Naive B cell (primary cell): ENCODE data around the gene PSMD2. TPM values are rescaled to one million over a fixed set of nuclear protein-coding genes. Genes with fewer than 3 reads are reported as not detected.
A peak's percentile ranks its signal among the peaks of the same experiment; 100 is the strongest.
"Not testable (repeated sequence)": the region's sequence is repeated elsewhere in the genome, so short reads cannot be mapped to it uniquely, and the experiment has no call there.

Experiments
- ATAC-seq, 2 donors: fragments of 150-1000 bp; cut with Tn5 transposase; 2 replicates each; pipeline ENCODE4 v1.10.0; 2021; ENCODE audit warnings: low read depth in 2 of 2, mild to moderate bottlenecking in 2 of 2, moderate library complexity in 2 of 2
- DNase-seq: peaks from one replicate; pipeline ENCODE4 v3.0.0; 2022
- H3K27ac Mint-ChIP-seq, 6 donors: one replicate each; pipeline ENCODE4 v1.8.0; 2020 to 2022; ENCODE audit warnings: mild to moderate bottlenecking in 6 of 6, mixed read lengths in 6 of 6, moderate library complexity in 5 of 6, inconsistent platforms in 2 of 6
- H3K27me3 Mint-ChIP-seq, 3 donors: one replicate each; pipeline ENCODE4 v1.8.0; 2021 to 2022; ENCODE audit warnings: mixed read lengths in 3 of 3, mild to moderate bottlenecking in 1 of 3
- H3K36me3 Mint-ChIP-seq, 2 donors: one replicate each; pipeline ENCODE4 v1.8.0; 2020 to 2022; ENCODE audit warnings: mixed read lengths in 2 of 2, inconsistent platforms in 1 of 2, mild to moderate bottlenecking in 1 of 2
- H3K4me1 Mint-ChIP-seq, 3 donors: one replicate each; pipeline ENCODE4 v1.8.0; 2020 to 2022; ENCODE audit warnings: mixed read lengths in 3 of 3, inconsistent platforms in 1 of 3, mild to moderate bottlenecking in 1 of 3, moderate library complexity in 1 of 3
- H3K4me3 Mint-ChIP-seq, 8 donors: one replicate each; pipeline ENCODE4 v1.8.0; 2020 to 2022; ENCODE audit warnings: mild to moderate bottlenecking in 8 of 8, mixed read lengths in 8 of 8, moderate library complexity in 8 of 8, inconsistent platforms in 2 of 8
- H3K9me3 Mint-ChIP-seq, 7 donors: one replicate each; pipeline ENCODE4 v1.8.0; 2020 to 2022; ENCODE audit warnings: mixed read lengths in 7 of 7, mild to moderate bottlenecking in 5 of 7, inconsistent platforms in 2 of 7, moderate library complexity in 1 of 7
- polyA plus RNA-seq, 6 donors: library from polyadenylated mRNA; unstranded; fragments of 300-500 nt; fragmentation: Illumina TruSeq; gene quantifications; one replicate each; pipeline ENCODE4 v1.2.3, GENCODE V29; 2021; ENCODE audit warnings: low read depth in 6 of 6

The PSMD2 gene
- polyA plus RNA-seq, 6 donors from 2014 or later: 144 to 190 (median 160) TPM

DNA sequence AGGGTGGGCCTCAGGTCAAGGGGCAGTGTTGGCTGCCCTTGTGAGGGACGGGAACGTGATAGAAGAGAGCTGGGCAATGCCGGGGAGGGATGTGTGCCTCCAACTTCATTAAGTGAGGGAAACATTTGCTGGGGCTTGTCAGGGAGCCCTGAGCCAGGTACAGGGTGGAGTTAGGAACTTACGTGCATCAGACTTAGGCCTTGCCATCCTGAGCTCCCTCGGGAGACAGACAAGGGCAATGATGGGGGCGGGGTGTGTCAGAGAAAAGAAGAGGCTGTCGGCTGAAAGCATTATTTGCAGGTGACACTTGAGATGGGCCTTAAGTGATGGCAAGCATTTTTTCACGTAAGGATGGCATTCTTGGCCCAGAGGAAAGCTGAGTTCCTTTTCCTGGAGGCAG is 40.0 kb downstream of the PSMD2 start:
- no peaks in the 10 kb centered on the region for H3K9me3 Mint-ChIP-seq
- H3K27ac Mint-ChIP-seq: peak overlapping the region in 2 of 6 donors; percentile 6 to 57
- peaks cover 0 to 6% of the 10 kb centered on the region in 2 donors for H3K36me3 Mint-ChIP-seq
- ATAC-seq (no peak), DNase-seq (no peak)
- H3K27me3 Mint-ChIP-seq: peaks cover 0 to 18% (median 0%) of the 10 kb centered on the region in 3 donors
- H3K4me1 Mint-ChIP-seq: peaks cover 18 to 32% (median 26%) of the 10 kb centered on the region in 3 donors
- peak overlapping the region in 2 of 8 donors; percentile 48 to 69 for H3K4me3 Mint-ChIP-seq

DNA sequence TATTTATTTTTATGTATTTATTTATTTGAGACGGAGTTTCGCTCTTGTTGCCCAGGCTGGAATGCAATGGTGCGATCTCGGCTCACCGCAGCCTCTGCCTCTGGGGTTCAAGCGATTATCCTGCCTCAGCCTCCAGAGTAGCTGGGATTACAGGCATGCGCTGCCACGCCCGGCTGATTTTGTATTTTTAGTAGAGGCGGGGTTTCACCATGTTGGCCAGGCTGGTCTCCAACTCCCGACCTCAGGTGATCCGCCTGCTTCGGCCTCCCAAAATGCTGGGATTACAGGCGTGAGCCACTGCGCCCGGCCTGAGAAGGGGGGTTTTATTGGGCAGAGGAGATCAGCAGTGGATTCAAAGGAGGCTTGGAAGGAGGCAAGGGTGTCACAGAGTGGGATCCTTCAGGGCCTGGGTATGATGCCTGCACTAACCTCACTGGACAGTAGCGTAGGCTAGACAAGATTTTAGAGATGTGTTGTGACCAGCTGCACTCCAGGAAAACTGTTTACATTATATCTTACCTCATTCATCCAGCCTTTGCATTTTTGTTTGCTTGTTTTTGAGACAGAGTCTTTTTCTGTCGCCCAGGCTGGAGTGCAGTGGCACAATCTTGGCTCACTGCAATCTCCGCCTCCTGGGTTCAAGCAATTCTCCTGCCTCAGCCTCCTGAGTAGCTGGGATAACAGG is 40.6 kb downstream of the PSMD2 start:
- Mint-ChIP-seq H3K4me3 (peak overlapping the region in 1 of 8 donors; percentile 42), H3K27me3 (peaks cover 0 to 18% (median 0%) of the 10 kb centered on the region in 3 donors), H3K4me1 (peaks cover 18 to 30% (median 26%) of the 10 kb centered on the region in 3 donors)
- H3K27ac Mint-ChIP-seq, DNase-seq, ATAC-seq, H3K36me3 Mint-ChIP-seq, H3K9me3 Mint-ChIP-seq: not testable (repeated sequence)

DNA sequence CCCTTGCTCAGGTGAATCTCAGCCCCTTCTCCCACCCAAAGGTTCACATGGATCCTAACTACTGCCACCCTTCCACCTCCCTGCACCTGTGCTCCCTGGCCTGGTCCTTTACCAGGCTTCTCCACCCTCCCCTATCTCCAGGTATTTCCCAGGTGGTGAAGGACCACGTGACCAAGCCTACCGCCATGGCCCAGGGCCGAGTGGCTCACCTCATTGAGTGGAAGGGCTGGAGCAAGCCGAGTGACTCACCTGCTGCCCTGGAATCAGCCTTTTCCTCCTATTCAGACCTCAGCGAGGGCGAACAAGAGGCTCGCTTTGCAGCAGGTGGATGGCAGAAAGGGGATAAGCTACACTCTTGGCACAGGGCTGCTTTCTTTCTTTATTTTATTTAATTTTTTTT is 42.9 kb downstream of the PSMD2 start:
- no peak overlapping the region for H3K4me3 Mint-ChIP-seq
- H3K27ac Mint-ChIP-seq: no peak overlapping the region
- DNase-seq (no peak), ATAC-seq (no peak)
- peaks cover 15 to 18% (median 17%) of the 10 kb centered on the region in 3 donors for H3K4me1 Mint-ChIP-seq
- H3K27me3 Mint-ChIP-seq: peaks cover 0 to 18% (median 0%) of the 10 kb centered on the region in 3 donors
- H3K36me3 Mint-ChIP-seq: peaks cover 0 to 6% of the 10 kb centered on the region in 2 donors
- H3K9me3 Mint-ChIP-seq: no peaks in the 10 kb centered on the region

DNA sequence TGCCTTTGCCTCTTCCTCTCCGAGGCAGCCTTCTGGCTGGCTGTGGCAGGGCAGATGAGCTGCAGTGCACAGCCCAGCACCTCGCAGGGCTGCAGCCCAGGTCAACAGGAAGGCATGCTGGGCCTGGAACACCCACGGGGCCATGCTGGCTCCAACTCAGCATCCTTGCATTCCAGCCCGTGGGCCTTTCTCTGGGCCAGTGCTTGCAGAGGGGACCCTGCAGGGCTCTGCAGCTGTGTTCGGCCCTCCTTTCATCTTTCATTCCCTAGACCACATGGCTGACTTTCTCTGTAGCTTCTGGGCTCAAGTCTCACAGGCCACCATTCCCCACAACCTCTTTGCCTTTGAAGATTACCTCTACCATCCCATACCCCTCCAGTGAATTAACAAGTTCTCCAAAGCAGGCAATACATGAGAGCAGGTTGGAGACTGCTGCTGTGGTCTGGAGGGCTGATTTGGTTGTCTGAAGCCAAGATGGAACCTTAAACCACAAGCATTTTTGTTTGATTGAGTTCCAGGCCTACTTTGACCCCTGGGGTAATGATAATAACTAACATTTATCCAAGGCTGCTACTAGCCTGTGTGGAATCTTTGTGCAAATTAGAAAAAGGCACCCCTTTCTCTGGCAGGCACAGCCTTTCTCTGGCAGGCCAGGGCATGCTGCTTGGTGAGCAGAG is 44.3 kb downstream of the PSMD2 start:
- Mint-ChIP-seq H3K4me1 (peaks cover 5 to 7% (median 6%) of the 10 kb centered on the region in 3 donors), H3K9me3 (no peaks in the 10 kb centered on the region), H3K27me3 (peaks cover 0 to 5% (median 0%) of the 10 kb centered on the region in 3 donors), H3K4me3 (no peak overlapping the region), H3K36me3 (peaks cover 0 to 6% of the 10 kb centered on the region in 2 donors), H3K27ac (peak overlapping the region in 1 of 6 donors; percentile 26)
- DNase-seq (no peak), ATAC-seq (no peak)

DNA sequence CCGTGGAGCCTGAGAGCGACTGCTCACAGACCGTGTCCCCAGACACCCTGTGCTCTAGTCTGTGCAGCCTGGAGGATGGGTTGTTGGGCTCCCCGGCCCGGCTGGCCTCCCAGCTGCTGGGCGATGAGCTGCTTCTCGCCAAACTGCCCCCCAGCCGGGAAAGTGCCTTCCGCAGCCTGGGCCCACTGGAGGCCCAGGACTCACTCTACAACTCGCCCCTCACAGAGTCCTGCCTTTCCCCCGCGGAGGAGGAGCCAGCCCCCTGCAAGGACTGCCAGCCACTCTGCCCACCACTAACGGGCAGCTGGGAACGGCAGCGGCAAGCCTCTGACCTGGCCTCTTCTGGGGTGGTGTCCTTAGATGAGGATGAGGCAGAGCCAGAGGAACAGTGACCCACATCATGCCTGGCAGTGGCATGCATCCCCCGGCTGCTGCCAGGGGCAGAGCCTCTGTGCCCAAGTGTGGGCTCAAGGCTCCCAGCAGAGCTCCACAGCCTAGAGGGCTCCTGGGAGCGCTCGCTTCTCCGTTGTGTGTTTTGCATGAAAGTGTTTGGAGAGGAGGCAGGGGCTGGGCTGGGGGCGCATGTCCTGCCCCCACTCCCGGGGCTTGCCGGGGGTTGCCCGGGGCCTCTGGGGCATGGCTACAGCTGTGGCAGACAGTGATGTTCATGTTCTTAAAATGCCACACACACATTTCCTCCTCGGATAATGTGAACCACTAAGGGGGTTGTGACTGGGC is 45.7 kb downstream of the PSMD2 start:
- no peak for ATAC-seq

DNA sequence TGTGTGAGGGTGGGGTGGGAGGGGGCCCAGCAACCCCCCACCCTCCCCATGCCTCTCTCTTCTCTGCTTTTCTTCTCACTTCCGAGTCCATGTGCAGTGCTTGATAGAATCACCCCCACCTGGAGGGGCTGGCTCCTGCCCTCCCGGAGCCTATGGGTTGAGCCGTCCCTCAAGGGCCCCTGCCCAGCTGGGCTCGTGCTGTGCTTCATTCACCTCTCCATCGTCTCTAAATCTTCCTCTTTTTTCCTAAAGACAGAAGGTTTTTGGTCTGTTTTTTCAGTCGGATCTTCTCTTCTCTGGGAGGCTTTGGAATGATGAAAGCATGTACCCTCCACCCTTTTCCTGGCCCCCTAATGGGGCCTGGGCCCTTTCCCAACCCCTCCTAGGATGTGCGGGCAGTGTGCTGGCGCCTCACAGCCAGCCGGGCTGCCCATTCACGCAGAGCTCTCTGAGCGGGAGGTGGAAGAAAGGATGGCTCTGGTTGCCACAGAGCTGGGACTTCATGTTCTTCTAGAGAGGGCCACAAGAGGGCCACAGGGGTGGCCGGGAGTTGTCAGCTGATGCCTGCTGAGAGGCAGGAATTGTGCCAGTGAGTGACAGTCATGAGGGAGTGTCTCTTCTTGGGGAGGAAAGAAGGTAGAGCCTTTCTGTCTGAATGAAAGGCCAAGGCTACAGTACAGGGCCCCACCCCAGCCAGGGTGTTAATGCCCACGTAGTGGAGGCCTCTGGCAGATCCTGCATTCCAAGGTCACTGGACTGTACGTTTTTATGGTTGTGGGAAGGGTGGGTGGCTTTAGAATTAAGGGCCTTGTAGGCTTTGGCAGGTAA is 46.5 kb downstream of the PSMD2 start:
- peaks cover 0 to 7% (median 1%) of the 10 kb centered on the region in 3 donors for H3K4me1 Mint-ChIP-seq
- no peak overlapping the region for H3K4me3 Mint-ChIP-seq
- ATAC-seq (peak in 1 of 2 donors; percentile 36), DNase-seq (no peak)
- peak overlapping the region in 2 of 6 donors; percentile 16 to 60 for H3K27ac Mint-ChIP-seq
- H3K9me3 Mint-ChIP-seq: no peaks in the 10 kb centered on the region
- no peaks in the 10 kb centered on the region for H3K27me3 Mint-ChIP-seq
- H3K36me3 Mint-ChIP-seq: peaks cover 0 to 6% of the 10 kb centered on the region in 2 donors

More for the DNA sequence above, 45.7 kb downstream of the PSMD2 start:
- no peaks in the 10 kb centered on the region for H3K27me3 Mint-ChIP-seq
- no peak overlapping the region for H3K27ac Mint-ChIP-seq
- peaks cover 0 to 7% (median 1%) of the 10 kb centered on the region in 3 donors for H3K4me1 Mint-ChIP-seq
- no peak for DNase-seq
- peaks cover 0 to 6% of the 10 kb centered on the region in 2 donors for H3K36me3 Mint-ChIP-seq
- no peak overlapping the region for H3K4me3 Mint-ChIP-seq
- no peaks in the 10 kb centered on the region for H3K9me3 Mint-ChIP-seq

DNA sequence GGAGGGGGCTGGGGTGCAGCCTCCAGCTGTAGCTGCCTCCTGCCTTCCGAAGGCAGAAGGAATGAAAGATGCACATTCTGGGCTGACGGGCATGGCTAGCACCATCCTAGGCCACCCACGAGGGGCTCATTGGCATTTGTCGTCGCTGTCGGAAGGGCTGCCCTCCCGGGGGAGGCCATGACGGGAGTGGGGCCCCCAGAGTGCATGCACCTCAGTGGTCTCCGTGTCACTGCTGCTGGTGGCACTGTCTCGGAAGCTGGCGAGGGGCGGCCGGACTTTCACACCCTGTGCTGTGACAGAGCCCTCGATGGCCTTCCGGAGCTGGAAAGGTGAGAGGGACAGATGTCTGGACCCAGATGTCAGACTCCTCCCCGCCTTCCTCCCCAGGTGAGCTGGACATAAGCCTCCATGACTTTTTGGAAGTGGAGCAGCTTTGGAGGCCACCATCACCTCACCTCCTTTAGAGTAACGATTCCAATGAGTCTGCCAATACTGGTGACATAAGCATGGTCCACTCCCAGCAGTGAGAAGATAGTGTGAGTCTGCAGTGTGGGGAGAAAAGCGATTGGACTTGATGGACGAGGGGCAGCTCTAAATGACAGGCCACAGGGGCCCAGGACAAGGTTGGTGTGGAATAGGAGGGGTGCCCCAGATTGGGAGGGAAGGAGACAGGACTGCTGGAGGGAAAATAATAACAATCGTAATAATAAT is 47.6 kb downstream of the PSMD2 start:
- Mint-ChIP-seq H3K27me3 (no peaks in the 10 kb centered on the region), H3K36me3 (peaks cover 0 to 6% of the 10 kb centered on the region in 2 donors), H3K27ac (no peak overlapping the region), H3K4me1 (peaks cover 0 to 4% (median 1%) of the 10 kb centered on the region in 3 donors), H3K9me3 (no peaks in the 10 kb centered on the region), H3K4me3 (no peak overlapping the region)
- DNase-seq (no peak), ATAC-seq (no peak)

DNA sequence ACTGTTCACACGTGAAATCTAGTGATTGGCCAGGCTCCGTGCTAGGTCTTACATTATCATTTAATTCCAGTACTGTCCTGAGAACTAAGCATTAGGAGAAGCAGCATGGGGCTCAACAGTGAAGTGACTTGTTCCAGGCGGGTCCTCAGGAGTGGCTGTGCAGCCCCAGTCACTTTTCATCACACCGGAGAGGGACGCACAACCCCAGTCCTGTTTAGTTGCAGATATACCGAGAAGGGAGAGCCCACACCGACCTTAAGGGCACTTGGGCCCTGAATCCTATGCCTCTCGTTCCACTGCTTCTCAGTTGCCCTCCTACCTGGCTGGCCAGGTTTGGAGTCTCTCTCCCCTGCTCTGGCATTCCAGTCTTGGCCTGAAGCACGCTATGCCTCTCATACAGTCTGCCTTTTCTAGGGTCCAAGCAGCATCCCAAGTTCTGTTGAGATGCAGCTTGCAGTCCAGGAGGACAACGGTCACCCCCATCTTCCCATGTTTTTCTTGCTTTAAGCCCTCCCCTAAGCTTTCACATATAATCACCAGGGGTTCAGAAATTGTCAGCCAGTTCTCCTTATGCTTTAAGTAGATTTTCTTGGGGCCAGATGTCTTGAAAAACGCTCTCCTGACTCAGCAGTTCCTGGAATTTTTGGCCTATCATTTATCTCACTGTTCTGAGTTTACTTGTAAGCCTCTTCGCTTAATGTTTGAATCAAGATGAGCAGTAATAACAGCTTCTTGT is 48.4 kb downstream of the PSMD2 start:
- H3K27me3 Mint-ChIP-seq: no peaks in the 10 kb centered on the region
- ATAC-seq (no peak), DNase-seq (no peak)
- H3K9me3 Mint-ChIP-seq: no peaks in the 10 kb centered on the region
- peaks cover 0 to 4% (median 0%) of the 10 kb centered on the region in 3 donors for H3K4me1 Mint-ChIP-seq
- H3K4me3 Mint-ChIP-seq: no peak overlapping the region
- H3K36me3 Mint-ChIP-seq: peaks cover 0 to 4% of the 10 kb centered on the region in 2 donors
- H3K27ac Mint-ChIP-seq: peak overlapping the region in 1 of 6 donors; percentile 62

DNA sequence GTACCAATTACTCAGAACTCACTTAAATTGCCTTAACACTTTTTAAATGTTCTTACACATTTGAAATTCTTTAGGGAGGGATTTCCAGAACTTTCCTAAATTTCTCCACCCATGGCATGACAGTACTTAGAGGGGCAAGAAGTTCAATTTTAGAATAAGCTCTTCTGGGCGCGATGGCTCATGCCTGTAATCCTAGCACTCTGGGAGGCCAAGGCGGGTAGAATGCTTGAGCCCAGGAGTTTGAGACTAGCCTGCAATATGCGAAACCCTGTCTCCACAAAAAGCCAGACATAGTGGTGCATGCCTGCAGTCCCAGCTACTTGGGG is 49.0 kb downstream of the PSMD2 start:
- DNase-seq (no peak), ATAC-seq (no peak)
- Mint-ChIP-seq H3K9me3 (no peaks in the 10 kb centered on the region), H3K27ac (peak overlapping the region in 2 of 6 donors; percentile 20 to 62), H3K4me1 (peaks cover 0 to 4% (median 0%) of the 10 kb centered on the region in 3 donors), H3K27me3 (no peaks in the 10 kb centered on the region), H3K4me3 (no peak overlapping the region), H3K36me3 (no peaks in the 10 kb centered on the region)

DNA sequence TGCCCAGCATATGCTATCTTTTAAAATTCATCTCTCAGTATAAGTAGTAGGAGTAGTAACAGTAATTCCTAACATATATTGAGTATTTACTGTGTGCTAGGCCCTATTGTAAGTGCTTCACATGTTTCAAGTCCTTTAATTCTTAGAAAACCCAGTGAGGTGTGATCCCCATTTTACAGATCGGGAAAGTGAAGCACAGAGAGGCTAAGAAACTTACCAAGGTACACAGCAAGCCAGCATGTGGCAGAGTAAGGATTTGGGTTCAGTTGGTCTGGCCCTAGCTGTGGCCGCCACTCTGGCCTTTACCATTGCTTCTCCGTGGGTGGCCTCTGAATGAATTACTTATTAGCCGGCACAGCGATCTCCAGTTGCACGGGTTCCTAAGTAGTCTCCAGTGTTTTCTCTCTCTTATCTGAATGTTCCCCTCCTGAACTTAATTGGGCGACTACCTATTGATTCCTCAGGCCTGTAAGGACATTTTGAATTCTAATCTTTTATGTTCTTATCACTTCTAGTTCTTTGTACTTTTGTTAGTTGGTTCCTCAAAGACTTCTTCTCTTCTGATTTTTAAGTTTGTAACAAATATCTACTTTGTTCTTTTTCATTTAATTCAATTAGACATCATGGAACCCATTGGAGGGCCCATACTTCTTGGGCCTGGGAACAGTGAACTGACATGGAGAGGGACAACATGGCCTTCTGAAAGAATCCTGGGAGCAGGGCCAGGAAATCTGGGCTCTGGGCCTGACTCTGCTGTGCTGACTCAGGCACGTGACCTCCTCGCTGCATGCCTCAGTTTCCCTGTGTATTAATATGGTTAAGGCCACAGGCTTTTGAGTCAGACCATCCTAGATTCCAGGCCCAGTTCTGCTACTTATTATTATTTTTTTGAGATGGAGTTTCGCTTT is 50.8 kb downstream of the PSMD2 start:
- no peak overlapping the region for H3K4me3 Mint-ChIP-seq
- H3K27ac Mint-ChIP-seq: no peak overlapping the region
- no peaks in the 10 kb centered on the region for H3K36me3 Mint-ChIP-seq
- DNase-seq: no peak
- H3K27me3 Mint-ChIP-seq: no peaks in the 10 kb centered on the region
- peaks cover 0 to 4% (median 0%) of the 10 kb centered on the region in 3 donors for H3K4me1 Mint-ChIP-seq
- no peaks in the 10 kb centered on the region for H3K9me3 Mint-ChIP-seq
- no peak for ATAC-seq

DNA sequence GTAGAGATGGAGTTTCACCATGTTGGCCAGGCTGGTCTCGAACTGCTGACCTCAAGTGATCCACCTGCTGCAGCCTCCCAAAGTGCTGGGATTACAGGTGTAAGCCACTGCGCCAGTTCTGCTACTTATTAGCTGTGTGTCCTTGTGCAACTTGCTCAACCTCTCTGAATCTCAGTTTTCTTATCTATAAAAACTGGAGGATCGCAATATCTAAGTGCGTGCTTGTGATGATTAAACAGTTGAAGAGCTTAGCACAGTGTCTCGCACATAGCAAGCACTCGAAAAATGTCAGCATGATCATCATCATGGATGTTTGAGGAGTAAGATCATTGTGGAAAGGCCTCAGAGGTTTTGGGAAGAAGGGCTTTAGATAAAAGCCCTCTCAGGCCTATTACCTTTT is 51.6 kb downstream of the PSMD2 start:
- no peak for DNase-seq
- Mint-ChIP-seq H3K36me3 (no peaks in the 10 kb centered on the region), H3K27me3 (no peaks in the 10 kb centered on the region), H3K4me1 (no peaks in the 10 kb centered on the region), H3K4me3 (no peak overlapping the region), H3K9me3 (no peaks in the 10 kb centered on the region), H3K27ac (no peak overlapping the region)
- ATAC-seq: no peak
